HG02884 (cell line): ENCODE measurements around the gene PDPR.
"Not testable (repeated sequence)": the region's sequence is repeated elsewhere in the genome, so short reads cannot be mapped to it uniquely, and the experiment has no call there.

ENCODE experiments used
- ATAC-seq: cut with Tn5 transposase; IDR thresholded peaks from one replicate; pipeline ENCODE4 v1.9.1; 2021; ENCODE audit warnings: mild to moderate bottlenecking, moderate library complexity; ENCODE audit not compliant: unreplicated experiment

PDPR gene

DNA sequence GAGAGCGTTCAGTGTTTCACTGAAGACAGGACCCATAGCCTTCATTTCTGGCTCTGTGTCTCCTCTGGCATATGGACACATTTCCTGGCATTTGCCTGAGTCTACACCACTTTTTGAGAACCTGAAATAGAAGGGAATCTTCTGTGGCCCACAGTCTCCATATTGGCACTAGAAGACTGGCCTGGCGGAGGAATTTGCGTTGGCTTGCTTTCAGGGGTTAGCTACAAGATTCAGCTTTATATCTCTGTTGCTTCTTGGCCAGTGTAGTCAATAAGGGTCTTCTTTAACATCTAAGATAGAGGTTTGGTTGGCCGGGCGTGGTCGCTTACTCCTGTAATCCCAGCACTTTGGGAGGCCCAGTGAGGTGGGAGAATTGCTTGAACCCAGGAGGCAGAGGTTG lies 46.7 kb downstream of the PDPR start:
- ATAC-seq = no peak

DNA sequence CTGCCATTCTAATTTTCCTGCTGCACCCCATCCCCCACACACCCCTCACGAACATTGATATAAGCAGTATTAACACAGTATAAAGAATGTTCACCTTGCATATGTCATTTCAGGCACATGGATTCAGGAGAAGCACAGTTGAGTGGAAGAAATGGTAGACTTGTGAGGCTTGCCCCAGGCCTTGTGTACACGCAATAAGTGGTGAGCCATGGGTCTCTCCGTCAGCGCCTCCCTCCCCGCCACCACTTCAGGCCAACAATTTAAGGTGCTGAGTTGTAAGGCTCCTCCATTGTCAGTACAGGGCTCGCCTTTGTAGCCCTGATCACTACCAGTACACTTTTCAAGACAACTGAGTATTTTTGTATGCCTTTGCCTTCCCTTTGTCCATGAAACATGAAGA lies 47.2 kb downstream of the PDPR start:
- ATAC-seq = no peak

DNA sequence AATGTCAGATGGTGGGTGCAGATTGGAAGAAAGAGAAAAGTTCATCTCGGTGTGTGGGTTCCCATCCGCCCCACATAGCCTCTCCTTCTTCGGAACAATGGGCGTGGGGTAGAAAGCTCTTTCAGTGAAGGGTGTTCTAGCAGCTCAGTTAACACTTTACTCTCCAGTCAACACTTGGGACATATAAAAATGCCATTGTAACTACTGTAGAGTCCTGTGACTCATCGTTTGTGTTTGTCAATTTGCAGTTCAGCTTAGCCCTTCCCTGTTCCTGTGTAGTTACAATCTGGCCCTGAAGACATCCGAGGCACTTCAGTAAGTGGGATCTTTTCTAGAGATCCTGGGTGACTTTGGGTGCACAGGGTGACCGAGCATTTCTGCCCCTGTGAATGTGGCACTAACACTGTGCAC lies 47.9 kb downstream of the PDPR start:
- ATAC-seq = no peak

DNA sequence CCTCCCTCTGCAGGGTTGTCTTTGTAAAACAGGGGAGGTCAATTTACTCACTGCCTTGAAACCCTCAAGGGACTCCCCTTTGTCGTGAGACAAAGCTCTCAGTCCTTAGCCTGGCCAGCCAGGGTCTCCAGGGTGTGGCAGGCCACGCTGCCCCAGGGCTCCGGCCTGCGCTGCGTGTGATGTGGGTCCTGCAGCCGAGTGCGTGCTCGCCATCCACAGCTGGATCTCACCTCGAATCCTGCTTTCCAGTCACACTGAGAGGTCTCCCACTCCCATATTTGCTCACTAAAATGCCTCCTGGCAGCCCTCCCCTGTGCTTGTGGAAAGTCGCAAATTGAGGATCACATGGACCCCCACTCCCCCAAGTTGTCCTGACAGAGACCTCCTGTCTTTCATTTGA lies 49.5 kb downstream of the PDPR start:
- no peak for ATAC-seq

DNA sequence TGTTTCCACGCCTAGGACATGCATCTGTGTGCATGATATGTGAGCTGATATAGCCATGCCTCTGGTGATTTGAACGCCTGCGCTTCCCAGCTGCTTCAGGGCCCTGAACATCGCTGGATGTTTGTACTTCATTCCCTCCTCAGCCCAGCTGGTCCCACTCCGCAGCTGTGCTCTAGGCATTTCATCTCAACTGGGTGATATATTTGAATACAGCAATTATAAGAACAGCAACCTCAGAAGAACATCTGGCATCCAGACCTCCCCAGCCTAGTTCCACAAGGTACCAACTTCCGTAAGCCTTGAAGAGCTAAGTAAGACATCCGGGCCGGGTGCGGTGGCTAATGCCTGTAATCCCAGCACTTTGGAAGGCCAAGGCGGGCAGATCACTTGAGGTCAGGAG lies 52.6 kb downstream of the PDPR start:
- ATAC-seq = not testable (repeated sequence)

DNA sequence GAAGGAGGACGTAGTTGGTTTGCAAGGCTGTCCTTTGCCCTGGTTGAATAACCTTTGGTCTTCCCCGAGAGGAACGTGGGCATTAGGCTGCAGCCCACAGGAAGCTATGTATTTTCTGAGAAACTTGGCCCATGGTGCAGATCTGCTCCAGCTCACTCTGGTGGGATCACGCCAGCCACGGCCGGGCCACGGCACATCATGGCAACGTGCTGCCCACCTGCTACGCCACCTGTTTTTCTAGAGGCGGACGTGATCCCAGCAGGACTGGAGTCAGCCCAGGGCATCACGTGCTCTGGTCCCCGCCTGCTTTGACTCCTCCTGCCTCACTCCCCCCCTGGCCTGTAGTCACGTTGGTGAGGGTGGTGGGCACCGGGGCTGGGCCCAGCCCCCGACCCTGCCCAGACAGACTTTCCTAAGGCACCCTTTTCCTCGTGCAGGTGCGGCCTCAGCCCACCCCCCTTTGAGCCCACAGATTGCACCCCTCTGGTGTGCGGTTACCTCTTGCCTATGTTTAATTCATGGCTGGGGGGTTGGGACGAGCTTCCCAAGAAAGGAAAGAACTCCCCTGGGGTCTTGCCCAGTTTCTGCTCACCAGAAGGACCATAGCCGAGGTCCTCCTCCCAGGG lies 59.2 kb downstream of the PDPR start, which contains the start of gene CLEC18C:
Gene CLEC18C, plus strand, starts transcription at position 576 of the 626 bp plus-strand sequence. CDS start 492 bp downstream, outside the sequence.
- ATAC-seq = not testable (repeated sequence)

DNA sequence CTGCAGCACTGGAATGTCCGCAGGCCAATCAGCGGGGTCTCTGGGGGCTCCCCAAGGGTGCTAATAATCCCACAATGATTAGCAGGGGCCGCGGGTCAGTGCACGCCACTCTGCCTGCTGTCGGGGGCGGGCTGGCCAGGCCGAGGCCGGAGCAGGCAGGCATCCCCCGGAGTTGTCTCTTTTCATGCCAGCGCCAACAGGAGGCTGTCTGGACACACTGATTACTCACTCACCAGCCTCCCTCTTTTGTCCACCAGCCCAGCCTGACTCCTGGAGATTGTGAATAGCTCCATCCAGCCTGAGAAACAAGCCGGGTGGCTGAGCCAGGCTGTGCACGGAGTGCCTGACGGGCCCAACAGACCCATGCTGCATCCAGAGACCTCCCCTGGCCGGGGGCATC lies 59.8 kb downstream of the PDPR start:
- ATAC-seq = not testable (repeated sequence)

DNA sequence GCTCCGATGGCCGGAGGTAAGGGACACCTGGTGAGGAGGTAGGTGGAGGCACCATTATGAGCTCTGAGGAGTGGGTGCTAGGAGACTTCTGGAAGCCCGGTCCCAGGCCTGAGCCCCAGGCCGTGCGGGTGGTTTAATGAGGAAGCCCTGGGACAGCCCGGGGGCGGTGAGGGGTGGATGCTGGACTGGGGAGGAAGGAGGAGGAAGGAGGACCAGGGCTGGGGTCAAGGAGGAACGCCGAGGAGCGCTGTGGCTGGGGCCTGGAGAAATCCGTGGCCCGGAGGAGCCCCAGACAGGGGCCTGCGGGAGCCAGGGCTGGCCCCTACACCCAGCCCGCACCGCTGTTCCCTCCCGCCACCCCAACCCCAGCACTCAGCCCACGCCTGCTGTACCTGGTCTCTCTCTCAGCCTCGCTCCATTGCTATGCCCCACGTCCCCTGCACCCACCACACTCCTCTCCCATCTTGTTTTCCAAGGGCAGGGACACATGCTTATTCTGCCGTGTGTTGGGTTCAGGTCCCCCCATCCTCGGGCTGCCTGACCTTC lies 60.3 kb downstream of the PDPR start:
- not testable (repeated sequence) for ATAC-seq

DNA sequence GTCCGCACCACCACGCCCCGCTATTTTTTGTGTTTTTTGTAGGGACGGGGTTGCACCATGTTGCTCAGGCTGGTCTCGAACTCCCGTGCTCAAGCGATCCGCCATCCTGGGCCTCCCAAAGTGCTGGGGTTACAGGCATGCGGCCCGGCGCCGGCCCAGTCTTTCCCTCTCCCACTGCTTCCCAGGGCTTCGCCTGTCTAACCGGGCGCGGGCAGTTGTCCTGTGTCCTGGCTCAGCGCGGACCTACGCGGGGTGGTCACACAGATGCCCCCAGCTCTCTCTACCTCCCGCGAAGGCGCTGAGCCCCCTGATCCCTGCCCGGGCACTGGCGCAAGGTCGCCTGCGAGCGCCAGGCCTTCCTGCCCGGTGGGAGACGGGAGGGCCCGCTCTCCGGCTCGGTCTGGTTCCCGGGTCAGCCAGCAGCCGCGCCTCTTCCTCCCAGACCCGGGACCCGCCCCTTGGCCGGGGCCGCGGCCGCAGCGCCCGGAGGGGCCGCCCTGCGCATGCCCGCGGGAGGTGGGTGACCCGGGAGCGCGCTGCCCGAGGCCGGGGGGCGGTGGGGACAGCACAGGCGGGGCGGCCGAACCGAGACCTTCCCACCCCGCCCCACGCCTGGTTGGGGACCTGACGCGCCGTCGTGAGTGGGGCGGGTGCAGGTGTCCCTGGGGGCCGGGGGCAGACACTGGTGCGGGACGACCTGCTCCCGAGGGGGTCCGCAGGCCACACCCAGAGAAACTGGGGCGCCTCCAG lies 73.9 kb downstream of the PDPR start:
- ATAC-seq = not testable (repeated sequence)

DNA sequence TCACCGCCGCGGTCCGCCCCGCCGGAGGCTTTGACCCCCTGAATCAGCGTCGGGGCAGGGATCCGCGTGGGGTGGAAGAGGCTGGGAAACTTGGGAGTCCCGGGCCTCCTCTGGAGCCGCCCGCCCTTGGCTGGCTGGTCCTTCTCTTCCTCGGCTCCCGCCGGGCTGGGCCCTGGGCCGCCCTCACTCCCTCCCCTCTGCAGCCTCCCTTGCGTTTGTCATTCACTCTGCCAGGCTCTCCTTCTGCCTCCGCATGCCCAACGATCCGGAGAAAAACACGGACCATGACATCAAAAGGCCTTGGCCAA lies 74.4 kb downstream of the PDPR start:
- not testable (repeated sequence) for ATAC-seq

DNA sequence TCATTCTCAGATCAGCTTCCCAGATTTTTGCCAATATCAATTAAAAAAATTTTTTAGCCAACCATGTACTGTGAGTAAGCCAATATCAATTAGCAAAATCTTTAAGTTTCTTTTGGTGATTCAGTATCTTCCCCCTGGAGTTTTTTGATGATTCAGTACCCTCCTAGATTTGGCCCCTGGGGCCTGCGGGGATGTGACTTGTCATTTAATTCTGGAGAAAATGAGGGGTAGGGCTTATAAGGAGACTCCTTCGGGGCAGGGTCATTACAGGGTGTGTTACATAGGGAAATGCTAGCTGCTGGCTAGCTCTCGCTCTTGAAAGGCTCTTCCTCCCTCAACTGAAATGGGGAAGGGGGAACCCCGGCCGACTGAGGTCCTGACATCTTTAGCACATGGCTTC lies 76.4 kb downstream of the PDPR start:
- not testable (repeated sequence) for ATAC-seq

DNA sequence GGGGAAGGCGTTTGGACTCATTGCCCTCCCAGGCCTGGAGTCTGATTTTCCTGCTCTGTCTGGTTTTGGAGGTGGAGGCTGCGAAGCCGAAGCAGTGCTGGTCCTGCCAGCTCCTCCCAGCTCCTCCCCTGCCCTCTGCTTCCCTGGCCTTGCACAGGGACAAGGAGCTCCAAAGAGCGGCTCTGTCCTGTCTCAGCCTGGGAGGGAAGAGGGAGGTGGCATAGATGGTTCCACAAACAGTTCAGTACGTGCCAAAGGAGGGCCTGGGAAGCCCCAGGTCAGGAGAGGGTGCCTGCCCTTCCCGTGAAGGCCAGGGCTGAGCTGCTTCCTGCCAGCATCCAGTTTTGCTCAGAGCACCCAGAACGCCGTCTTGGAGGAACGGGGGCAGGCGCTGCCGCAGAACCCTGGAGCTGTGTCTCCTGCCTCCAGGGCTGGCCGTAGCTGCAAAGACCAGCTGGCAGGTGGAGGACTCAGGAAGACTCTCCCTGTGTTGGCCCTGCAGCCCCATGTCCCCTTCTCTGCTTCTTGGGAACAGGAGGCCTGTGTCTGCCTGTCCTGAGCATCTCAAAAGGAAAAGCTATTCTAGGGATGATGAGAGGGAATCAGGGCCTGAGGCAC lies 82.7 kb downstream of the PDPR start:
- not testable (repeated sequence) for ATAC-seq

DNA sequence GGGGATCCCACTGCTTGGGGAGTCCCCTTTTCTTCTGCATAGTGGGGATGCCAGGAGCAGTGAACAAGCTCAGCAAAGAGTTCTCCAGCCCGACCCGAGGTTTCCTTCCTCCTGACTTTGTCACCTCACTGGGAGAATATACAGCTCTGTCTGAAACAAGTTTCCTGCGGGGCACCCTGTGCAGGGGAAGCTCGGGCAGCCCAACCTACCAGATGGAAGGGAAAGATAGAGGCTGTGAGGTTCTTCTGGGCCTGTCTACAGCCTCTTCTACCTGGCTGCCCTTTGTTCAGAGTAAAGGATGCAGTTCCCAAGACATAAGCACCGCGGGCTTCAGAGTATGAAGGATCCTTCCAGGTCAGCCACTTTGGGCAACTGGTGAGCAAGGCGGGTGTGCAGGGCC lies 83.5 kb downstream of the PDPR start:
- not testable (repeated sequence) for ATAC-seq

DNA sequence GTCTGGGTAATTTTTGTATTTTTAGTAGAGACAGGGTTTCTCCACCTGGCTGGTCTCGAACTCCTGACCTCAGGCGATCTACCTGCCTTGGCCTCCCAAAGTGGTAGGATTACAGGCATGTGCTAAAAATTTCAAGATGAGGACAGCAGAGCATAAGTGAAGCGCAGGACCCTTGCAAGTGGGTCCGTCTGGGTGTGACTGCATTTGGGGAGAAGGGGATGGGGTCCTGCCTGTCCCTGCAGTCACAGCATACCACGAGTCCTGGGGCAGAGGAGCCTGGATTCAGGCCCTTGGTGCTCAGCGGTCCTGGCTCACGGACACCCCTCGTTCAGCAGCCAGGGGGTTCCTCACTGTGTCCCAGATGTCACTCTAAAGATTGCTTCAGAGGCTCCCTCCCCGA lies 84.1 kb downstream of the PDPR start:
- not testable (repeated sequence) for ATAC-seq

DNA sequence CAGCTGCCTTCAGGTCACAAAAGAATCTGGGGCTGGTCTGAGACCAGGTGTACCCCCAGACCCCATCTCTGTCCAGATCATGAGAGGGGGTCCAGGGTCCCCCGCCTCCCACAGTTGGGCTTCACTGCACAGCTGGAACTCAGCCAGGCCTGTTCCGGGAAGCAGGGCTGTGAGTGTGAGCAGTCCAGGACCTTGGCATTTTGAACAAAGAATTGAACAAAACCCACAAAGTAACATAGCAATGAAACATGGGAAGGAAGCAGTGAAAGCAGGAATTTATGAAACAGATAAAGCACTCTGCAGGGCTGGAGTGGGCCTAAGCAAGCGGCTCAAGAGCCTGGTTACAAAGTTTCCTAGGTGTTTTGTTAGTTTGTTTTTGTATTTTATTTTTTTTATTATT lies 84.5 kb downstream of the PDPR start:
- not testable (repeated sequence) for ATAC-seq

DNA sequence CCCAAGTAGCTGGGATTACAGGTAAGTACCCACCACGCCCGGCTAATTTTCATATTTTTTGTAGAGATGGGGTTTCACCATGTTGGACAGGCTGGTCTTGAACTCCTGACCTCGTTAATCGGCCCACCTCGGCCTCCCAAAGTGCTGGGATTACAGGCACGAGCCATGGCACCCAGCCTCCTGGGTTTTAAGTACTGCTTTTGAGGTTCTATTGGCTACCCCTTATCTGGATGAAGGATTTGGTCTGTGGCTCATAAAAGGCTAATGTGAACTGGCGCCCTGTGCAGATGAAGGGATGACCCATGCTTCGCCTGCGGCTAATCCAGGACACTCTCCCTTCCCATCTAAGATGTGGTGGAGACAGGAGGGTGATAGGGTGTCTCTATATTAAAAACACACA lies 85.0 kb downstream of the PDPR start:
- not testable (repeated sequence) for ATAC-seq

DNA sequence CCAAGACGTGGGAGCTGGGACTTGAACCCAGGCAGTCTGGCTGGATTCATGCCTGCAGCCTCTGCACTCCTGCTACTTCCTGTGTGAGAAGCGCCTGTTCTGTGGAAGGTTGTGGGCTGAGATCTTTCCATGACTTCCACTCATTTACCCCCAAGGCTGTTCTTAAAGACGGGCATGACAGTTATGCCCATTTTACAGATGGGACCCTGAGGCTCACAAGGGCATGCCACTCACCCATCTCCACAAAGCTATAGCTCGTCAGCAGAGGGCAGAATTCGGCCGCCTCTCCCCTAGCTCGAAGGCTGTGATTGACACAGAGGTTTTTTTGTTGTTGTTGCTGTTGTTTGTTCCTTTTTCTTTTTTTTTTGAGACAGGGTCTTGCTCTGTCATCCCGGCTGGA lies 85.9 kb downstream of the PDPR start:
- not testable (repeated sequence) for ATAC-seq

DNA sequence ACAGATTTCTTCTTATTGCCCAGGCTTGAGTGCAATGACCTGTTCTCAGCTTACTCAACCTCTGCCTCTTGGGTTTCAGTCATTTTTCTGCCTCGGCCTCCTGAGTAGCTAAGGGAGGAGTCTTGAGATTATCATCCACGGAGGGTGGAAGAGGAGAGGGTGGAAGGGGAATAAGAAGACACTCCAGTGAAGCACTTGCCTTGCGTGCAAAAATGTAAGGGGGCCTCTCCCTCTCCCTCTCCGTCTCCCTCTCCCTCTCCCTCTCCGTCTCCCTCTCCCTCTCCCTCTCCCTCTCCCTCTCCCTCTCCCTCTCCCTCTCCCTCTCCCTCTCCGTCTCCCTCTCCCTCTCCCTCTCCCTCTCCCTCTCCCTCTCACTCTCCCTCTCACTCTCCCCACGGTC lies 89.4 kb downstream of the PDPR start:
- ATAC-seq = not testable (repeated sequence)

DNA sequence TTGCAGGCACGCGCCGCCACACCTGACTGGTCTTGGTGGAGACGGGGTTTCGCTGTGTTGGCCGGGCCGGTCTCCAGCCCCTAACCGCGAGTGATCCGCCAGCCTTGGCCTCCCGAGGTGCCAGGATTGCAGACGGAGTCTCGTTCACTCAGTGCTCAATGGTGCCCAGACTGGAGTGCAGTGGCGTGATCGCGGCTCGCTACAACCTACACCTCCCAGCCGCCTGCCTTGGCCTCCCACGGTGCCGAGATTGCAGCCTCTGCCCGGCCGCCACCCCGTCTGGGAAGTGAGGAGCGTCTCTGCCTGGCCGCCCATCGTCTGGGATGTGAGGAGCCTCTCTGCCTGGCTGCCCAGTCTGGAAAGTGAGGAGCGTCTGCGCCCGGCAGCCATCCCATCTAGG lies 89.9 kb downstream of the PDPR start:
- ATAC-seq = not testable (repeated sequence)

DNA sequence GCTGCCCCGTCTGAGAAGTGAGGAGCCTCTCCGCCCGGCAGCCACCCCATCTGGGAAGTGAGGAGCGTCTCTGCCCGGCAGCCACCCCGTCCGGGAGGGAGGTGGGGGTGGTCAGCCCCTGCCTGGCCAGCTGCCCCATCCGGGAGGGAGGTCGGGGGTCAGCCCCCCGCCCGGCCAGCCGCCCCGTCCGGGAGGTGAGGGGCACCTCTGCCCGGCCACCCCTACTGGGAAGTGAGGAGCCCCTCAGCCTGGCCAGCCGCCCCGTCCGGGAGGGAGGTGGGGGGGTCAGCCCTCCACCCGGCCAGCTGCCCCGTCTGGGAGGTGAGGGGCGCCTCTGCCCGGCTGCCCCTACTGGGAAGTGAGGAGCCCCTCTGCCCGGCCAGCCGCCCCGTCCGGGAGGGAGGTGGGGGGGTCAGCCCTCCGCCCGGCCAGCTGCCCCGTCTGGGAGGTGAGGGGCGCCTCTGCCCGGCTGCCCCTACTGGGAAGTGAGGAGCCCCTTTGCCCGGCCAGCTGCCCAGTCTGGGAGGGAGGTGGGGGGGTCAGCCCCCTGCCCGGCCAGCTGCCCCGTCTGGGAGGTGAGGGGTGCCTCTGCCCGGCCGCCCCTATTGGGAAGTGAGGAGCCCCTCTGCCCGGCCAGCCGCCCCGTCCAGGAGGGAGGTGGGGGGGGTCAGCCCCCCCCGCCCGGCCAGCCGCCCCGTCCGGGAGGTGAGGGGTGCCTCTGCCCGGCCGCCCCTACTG lies 90.7 kb downstream of the PDPR start:
- ATAC-seq = not testable (repeated sequence)

DNA sequence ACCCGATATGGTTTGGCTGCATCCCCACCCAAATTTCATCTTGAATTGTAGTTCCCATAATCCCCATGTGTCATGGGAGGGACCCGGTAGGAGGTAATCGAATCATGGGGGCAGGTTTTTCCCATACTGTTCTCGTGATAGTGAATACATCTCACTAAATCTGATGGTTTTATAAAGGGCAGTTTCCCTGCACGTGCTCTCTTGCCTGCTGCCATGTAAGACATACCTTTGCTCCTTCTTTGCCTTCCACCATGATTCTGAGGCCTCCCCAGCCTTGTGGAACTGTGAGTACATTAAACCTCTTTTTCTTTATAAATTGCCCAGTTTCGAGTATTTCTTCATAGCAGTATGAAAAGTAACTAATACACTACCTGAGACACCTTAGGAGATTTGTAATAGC lies 92.2 kb downstream of the PDPR start:
- not testable (repeated sequence) for ATAC-seq
